ENCODE data around the gene TAF1C.

The TAF1C gene

GRCh38 chr16:84199861-84200260 is 13.0 kb upstream of the TAF1C start:
- no peak overlapping the region for H3K4me3 ChIP-seq (ENCODE audit: control insufficient read depth, low read depth, low read length)
- TF ChIP-seq, protein P1, sequence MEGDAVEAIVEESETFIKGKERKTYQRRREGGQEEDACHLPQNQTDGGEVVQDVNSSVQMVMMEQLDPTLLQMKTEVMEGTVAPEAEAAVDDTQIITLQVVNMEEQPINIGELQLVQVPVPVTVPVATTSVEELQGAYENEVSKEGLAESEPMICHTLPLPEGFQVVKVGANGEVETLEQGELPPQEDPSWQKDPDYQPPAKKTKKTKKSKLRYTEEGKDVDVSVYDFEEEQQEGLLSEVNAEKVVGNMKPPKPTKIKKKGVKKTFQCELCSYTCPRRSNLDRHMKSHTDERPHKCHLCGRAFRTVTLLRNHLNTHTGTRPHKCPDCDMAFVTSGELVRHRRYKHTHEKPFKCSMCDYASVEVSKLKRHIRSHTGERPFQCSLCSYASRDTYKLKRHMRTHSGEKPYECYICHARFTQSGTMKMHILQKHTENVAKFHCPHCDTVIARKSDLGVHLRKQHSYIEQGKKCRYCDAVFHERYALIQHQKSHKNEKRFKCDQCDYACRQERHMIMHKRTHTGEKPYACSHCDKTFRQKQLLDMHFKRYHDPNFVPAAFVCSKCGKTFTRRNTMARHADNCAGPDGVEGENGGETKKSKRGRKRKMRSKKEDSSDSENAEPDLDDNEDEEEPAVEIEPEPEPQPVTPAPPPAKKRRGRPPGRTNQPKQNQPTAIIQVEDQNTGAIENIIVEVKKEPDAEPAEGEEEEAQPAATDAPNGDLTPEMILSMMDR (IDR thresholded peaks at IDR 0.05; ENCODE audit: control insufficient read depth, insufficient read depth, low read depth, low read length, missing control alignments) = no peak
- DNase-seq (ENCODE audit: low read depth) = no peak

DNA sequence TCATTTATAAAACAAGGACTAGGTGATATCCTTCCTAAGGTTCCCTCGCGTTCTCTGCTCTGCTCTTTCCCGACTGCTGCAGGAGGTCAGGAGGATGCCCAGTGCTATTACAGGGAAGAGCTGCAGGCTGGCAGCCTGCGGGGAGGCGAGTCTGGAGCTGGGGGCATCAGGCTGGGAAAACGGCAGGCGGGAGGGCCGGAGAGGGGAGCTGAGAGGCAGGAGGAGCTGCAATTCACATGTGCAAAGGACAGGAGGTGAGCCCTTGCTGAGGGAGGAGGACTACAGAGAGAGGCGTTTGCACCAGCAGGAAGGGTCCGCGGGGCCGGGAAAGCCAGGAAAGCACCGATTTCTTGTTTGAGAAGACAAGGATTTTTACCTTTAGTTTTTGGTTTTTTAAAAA is 12.2 kb upstream of the TAF1C start:
- H3K4me3 ChIP-seq (ENCODE audit: control insufficient read depth, low read depth, low read length) = no peak overlapping the region
- DNase-seq (ENCODE audit: low read depth) = no peak
- TF ChIP-seq, protein P1 (IDR thresholded peaks at IDR 0.05; ENCODE audit: control insufficient read depth, insufficient read depth, low read depth, low read length, missing control alignments) = no peak

- no peak overlapping the region for H3K4me3 ChIP-seq (ENCODE audit: control insufficient read depth, low read depth, low read length)
- DNase-seq (ENCODE audit: low read depth) = peak; percentile 8
- TF ChIP-seq, protein P1 (IDR thresholded peaks at IDR 0.05; ENCODE audit: control insufficient read depth, insufficient read depth, low read depth, low read length, missing control alignments) = no peak
Observed at GRCh38 chr16:84198401-84198800, 11.5 kb upstream of the TAF1C start.

DNA sequence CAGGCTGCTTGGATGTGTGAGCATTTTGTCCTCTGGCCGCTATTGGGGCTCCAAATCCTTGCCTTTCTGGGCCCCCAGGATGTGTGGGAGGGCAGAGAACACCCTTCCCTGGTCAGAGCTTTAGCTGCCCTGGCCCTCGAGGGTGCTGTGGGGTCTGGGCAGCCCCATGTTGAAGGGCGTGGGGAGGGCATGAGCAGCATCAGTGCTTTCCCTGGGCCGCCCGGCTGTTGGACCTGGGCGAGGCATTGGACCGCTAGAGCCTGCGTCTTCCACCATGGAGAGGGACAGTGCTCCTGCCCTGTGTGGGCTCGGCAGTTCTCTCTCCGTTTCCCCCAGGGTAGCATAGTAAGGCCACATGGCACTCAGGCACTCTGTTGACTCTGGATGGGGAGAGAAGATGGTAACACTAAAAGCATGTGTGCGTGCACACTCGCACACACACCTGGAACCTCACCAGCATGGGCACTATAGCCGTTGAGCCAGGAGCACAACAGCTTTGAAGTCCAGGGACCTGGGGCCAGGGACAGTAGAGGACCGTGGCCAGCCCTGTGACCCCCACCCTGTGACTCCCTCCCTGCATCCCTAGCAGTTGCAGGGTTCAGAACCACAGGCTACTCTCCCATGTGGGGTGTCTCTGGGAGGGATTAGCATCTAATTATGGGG is 10.7 kb upstream of the TAF1C start:
- no peak overlapping the region for H3K4me3 ChIP-seq (ENCODE audit: control insufficient read depth, low read depth, low read length)
- DNase-seq (ENCODE audit: low read depth) = no peak
- TF ChIP-seq, protein P1 (IDR thresholded peaks at IDR 0.05; ENCODE audit: control insufficient read depth, insufficient read depth, low read depth, low read length, missing control alignments) = no peak

DNA sequence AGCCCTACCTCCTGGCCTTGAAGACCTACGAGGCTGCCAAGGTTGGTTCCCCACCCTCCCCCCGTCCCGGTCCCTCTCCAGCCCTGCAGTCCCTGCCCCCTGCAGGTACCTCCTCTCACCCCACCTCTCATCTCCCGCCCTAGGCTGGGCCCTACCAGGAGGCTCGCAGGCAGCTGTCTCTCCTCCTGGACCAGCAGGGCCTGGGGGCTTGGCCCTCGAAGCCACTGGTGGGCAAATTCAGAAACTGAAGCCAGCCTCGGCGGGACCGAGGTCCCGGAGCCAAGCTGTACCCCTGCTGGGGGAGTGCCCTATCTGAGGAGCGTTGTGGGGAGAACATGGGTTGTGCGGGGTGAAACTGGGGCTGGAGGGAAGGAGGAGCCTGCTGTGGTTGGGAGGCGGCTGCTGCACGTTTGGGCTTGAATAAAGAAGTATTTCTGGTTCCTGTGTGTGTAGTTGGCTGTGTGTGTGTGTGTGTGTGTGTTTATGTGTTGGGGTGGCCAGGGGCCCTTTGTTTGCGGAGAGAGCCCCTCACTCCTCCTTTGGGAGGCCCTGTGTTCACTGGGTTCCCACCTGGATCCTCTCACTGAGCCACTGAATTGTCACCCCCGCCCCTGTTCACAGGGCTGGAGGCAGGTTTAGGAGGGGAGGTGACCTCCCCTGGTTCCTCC is 10.0 kb upstream of the TAF1C start:
- TF ChIP-seq, protein P1 (IDR thresholded peaks at IDR 0.05; ENCODE audit: control insufficient read depth, insufficient read depth, low read depth, low read length, missing control alignments) = no peak
- H3K4me3 ChIP-seq (ENCODE audit: control insufficient read depth, low read depth, low read length) = no peak overlapping the region
- no peak for DNase-seq (ENCODE audit: low read depth)

- no peak for DNase-seq (ENCODE audit: low read depth)
- no peak overlapping the region for H3K4me3 ChIP-seq (ENCODE audit: control insufficient read depth, low read depth, low read length)
- TF ChIP-seq, protein P1 (IDR thresholded peaks at IDR 0.05; ENCODE audit: control insufficient read depth, insufficient read depth, low read depth, low read length, missing control alignments) = no peak
Observed at GRCh38 chr16:84196101-84196500, 9.2 kb upstream of the TAF1C start.

Data from AG09309 (cell line).